Brain pericyte (primary cell): ENCODE results near the gene EIF1.
"Not testable (repeated sequence)": the region's sequence is repeated elsewhere in the genome, so short reads cannot be mapped to it uniquely, and the experiment has no call there.

ENCODE experiments used
- DNase-seq: peaks from one replicate; pipeline ENCODE4 v3.0.0-alpha.2; 2012; ENCODE audit warnings: low read depth, low spot score

The EIF1 gene

DNA sequence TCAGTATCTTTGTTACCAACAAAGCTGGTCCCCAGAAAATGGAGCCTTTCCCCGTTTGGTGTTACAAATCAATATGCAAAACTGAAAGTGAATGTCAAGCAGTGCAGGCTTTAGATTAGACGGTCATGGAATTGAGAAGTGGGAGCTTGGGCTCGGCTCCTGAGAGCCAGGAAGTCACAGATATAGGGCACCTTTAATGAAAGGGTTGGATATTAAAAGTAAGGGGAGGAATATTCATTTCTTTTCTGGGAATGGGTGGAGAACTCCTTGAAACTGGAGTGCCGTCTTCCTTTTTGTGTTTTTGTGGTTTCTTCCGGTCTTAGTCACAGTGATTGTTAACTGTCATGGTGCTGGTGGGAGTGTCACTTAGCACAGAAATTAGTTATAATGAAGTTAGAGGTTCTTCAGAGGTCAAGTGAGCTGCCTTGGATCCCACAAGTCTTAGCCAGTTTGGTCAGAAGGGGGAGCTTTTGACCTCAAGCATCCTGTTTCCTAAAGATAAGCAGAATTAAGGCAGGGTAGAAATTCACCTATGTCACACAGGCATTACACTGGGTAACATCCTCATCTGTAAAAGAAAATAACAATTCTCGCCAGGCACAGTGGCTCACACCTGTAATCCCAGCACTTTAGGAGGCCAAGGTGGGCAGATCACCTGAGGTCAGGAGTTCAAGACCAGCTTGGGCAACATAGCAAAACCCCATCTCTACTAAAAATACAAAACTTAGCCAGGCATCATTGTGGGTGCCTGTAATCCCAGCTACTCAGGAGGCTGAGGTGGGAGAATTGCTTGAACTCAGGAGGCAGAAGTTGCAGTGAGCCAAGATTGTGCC is 9.6 kb upstream of the EIF1 start:
- DNase-seq, result no peak

GRCh38 chr17:41679740-41680425 is 8.8 kb upstream of the EIF1 start:
- no peak for DNase-seq

- DNase-seq, result no peak
Measured at GRCh38 chr17:41680426-41681040, 8.2 kb upstream of the EIF1 start.

DNA sequence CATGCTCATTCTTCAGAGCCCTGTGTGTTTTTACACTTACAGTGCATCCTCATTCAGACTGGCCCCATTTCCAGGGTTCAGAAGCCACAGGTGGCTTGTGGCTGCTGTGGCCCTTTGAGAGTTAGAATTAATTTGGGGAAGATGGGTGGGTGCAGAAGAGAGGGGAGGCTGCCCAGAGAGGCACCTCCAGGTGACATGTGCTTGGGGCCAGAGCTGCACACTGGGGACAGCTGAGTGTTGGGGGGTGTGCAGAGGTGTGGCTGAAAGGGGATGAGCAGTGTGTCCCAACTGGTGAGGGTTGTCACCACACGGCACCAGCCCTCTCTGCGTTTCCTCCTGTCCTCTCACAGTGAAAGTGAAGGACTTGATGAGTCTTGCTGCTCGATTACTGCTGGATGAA is 6.9 kb upstream of the EIF1 start:
- no peak for DNase-seq

- DNase-seq, result no peak
Measured at GRCh38 chr17:41682631-41683030, 6.1 kb upstream of the EIF1 start.

GRCh38 chr17:41683441-41684007 is 5.2 kb upstream of the EIF1 start:
- DNase-seq, result no peak

GRCh38 chr17:41684035-41684434 is 4.7 kb upstream of the EIF1 start:
- DNase-seq, result no peak

GRCh38 chr17:41685753-41686152 is 2.9 kb upstream of the EIF1 start:
- not testable (repeated sequence) for DNase-seq

- DNase-seq, result no peak
Measured at GRCh38 chr17:41686281-41686680, 2.4 kb upstream of the EIF1 start.

DNA sequence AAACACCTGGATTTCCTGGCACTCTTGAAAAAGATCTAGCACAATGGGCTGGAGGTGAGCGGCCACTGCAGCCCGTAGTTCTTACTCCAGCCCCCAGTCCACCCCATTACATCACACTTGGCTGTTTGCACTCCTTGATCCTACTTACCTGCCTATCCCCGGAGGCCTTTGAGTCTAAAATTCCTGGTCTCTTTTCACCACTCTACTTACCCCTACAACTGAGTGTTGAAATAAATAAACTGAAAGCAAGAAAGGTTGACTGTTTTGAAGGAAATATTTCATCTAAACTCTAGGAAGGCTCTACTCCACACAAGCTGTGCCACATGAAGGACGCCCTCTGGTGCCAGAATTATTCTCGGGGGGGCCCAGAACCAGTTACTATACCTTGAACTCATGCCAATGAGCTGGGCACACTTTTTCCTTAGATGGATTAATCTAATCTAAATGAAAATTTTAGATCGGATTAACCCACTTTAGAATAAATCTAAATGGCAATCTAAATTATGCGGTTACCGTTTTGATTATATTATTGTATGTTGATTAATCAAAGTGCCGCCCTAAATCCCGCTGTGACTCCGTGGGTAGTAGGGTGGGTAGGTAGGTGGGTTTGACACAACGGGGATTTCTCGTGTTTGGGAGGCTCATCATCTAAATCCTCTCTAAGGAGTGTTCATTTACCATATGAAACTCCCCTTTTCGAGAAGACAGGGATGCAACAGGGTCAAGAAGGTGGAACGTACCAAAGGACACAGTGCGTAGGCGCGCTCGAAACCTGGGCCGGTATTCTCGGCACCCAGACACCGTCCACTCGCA is 651 bp upstream of the EIF1 start:
- DNase-seq, result no peak

DNA sequence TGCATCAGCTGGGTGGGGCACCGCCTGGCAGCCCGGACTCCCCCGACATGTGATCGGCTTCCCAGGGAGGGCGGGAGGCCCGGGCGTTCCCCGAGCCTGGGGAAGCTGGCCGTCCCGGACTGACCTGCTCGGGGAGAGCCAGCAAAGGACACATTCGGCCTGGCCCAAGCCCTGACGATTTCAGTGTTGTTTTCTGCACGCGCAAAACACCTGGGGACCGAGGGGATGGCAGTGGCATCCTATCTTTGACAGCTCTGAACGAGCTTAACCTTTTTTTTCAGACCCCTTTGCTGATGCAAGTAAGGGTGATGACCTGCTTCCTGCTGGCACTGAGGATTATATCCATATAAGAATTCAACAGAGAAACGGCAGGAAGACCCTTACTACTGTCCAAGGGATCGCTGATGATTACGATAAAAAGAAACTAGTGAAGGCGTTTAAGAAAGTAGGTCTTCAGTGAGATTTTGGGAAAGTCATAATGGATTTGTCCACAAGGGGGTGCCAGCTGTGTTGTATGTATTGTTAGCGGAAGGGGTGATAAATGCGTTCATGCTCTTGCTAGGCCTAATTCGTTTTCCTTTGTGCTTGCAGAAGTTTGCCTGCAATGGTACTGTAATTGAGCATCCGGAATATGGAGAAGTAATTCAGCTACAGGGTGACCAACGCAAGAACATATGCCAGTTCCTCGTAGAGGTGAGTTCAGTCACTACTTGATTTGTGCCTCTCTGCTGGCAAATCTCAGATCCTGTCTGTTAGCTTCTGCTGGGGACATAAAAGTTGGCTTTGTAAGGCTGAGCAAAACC is 1.0 kb downstream of the EIF1 start:
- no peak for DNase-seq

DNA sequence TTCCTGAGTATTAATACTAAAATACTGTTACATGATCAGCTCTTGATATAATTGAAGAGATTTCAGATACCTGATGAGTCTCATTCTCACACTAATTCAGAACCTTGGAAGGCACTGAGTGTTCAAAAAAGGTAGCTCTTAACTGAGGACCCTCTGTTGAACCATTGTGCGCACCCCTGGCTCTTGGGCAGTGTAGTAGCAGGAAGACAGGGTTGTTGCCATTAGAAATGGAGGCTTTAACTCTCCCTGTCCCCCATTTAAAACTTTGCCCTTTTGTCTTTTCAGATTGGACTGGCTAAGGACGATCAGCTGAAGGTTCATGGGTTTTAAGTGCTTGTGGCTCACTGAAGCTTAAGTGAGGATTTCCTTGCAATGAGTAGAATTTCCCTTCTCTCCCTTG is 1.8 kb downstream of the EIF1 start:
- DNase-seq, result no peak

- no peak for DNase-seq
Measured at GRCh38 chr17:41691031-41691777, 2.5 kb downstream of the EIF1 start.

- DNase-seq, result no peak
Measured at GRCh38 chr17:41692722-41693521, 4.2 kb downstream of the EIF1 start.

DNA sequence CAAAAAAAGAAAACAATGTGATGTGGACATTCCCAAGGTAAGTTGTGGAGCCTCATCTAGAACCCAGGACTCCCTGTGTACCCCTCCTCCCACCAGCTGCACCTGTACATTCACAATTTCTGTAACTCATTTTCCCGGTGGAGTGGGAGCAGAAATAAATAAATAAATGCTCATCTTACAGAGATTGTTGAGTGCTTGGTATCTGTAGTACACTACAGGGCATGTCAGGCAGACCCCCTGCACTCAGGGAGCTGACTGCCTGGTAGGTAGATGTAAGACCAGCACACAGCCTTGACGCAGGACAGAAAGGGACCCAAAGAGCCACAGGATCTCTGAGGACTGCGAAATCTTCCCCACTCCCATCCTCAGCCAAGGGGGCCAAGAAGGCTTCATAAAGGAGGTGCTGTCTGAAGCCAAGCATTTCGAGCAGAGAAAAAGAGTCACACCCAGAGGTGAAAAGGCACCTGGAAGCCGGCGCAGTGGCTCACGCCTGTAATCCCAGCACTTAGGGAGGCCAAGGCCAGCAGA is 6.5 kb downstream of the EIF1 start:
- DNase-seq, result no peak

- no peak for DNase-seq
Measured at GRCh38 chr17:41695954-41696757, 7.5 kb downstream of the EIF1 start.

GRCh38 chr17:41697122-41697962 is 8.7 kb downstream of the EIF1 start:
- DNase-seq, result no peak
